GM10248 (cell line): ENCODE measurements around the gene ANKRD29.

Source experiments
- CTCF ChIA-PET: fragments of 300-600 bp; sonication (Branson Sonifier 250); formaldehyde crosslinking; extraction: SDS; loops from one replicate; lab custom pipeline; 2021; ENCODE audit warnings: antibody characterized with exemption; lab: Yijun Ruan, JAX
- POLR2A ChIA-PET: fragments of 350-650 bp; sonication (Branson Sonifier 250); formaldehyde crosslinking; extraction: SDS; loops from one replicate; lab custom pipeline; 2020; ENCODE audit warnings: antibody characterized with exemption; lab: Yijun Ruan, JAX
- DNase-seq: peaks from one replicate; pipeline ENCODE4 v3.0.0; 2012; ENCODE audit errors: extremely low spot score
- CTCF ChIP-seq: IDR thresholded peaks from 2 replicates; pipeline ENCODE4 v1.5.1; 2012; ENCODE audit warnings: mild to moderate bottlenecking, low read depth; ENCODE audit errors: extremely low read depth, missing control alignments, control extremely low read depth

ANKRD29 gene

GRCh38 chr18:23688528-23688927, 25.8 kb upstream of the ANKRD29 start:
- ChIA-PET POLR2A (no interaction called here), CTCF (interaction anchor here (1.3 kb wide), 1 partner anchor 16 kb away, joined by 4 read pairs; no protein-coding TSS in a partner anchor)
- no peak for DNase-seq
- TF ChIP-seq CTCF = no peak

GRCh38 chr18:23684515-23685197, 21.9 kb upstream of the ANKRD29 start:
- no peak for TF ChIP-seq CTCF
- no peak for DNase-seq
- POLR2A ChIA-PET = no interaction called here
- CTCF ChIA-PET = no interaction called here

GRCh38 chr18:23683671-23684070, 21.0 kb upstream of the ANKRD29 start:
- ChIA-PET POLR2A (no interaction called here), CTCF (no interaction called here)
- no peak for TF ChIP-seq CTCF
- DNase-seq = no peak

GRCh38 chr18:23683155-23683554, 20.4 kb upstream of the ANKRD29 start:
- POLR2A ChIA-PET = no interaction called here
- no peak for TF ChIP-seq CTCF
- no peak for DNase-seq
- CTCF ChIA-PET = no interaction called here

DNA sequence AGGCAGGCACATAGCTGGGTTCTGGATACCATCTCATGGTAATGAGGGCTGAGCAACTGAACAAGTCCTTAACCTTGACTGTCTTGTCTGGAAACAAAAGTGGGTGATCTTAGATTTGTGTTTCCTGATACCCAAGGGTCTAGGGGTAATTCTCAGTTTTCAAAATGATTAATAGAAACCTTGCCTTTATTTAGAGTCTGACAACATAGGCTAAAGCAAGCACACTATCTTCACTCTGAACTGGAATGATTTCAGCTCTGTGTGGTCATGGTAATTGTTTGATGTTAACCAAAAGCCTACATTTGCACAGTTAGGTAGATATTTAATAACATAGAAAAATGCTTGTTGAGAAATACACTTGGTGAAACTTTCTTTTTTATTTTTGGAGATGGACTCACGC, 19.8 kb upstream of the ANKRD29 start:
- POLR2A ChIA-PET = no interaction called here
- CTCF ChIA-PET = interaction anchor here (0.6 to 1.5 kb wide), 4 partner anchors 16 to 494 kb away, joined by 3 to 4 read pairs (median 4); no protein-coding TSS in a partner anchor
- no peak for DNase-seq

DNA sequence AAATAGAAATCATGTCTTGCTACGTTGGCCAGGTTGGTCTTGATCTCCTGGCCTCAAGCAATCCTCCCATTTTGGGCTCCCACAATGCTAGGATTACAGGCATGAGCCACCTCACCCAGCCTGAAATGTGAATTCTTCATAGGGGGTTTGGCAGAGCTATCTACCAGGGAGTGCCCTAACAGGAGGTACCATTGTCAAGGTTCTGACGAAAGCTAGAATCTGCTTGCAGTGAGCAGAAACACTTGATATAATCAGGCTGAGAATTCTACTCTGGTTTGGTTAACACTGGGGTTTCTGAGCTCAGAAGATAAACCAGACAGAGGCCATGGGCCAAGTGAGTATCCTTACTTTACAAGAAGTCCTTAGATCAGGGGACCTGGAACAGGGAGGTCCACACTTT, 19.3 kb upstream of the ANKRD29 start:
- CTCF ChIA-PET = interaction anchor here (0.6 to 1.5 kb wide), 4 partner anchors 16 to 495 kb away, joined by 3 to 4 read pairs (median 4); no protein-coding TSS in a partner anchor
- TF ChIP-seq CTCF = no peak
- DNase-seq = no peak
- POLR2A ChIA-PET = no interaction called here

More for the DNA sequence above, 19.8 kb upstream of the ANKRD29 start:
- no peak for TF ChIP-seq CTCF
